ENCODE measurements around the gene ZNF326. TPM values are rescaled to one million over a fixed set of nuclear protein-coding genes. Genes with fewer than 3 reads are reported as not detected.

Gene ZNF326
- total and polyA plus RNA-seq, 2 donors (not counting 1 experiment from before 2014, with no cell fraction given), result 8.1 to 10.8 TPM

DNA sequence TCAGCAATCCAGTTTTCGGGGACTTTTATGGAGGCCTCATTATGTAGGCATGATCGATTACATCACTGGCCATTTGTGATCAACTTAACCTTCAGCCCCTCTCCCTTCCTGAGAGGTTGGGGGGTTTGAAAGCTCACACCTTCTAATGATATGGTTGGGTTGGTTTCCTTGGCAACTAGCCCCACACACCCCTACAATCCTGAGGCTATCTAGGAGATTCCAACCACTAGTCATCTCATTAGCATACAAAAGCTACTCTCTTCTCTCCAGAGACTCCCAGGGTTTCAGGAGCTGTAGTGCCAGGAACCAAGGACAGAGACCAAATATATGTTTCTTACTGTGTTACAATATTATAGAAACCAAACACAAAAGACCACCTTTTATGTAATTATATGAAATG is 35.2 kb upstream of the ZNF326 start:
- DNase-seq (ENCODE audit: low read depth in 2 of 2), result no peak
- no peak overlapping the region for H3K4me3 ChIP-seq (replicated peaks in 1 of 4; ENCODE audit: control extremely low read depth in 1 of 4, insufficient read depth in 1 of 4, low read depth in 3 of 4, low read length in 4 of 4)
- H3K9me3 ChIP-seq (ENCODE audit: control insufficient read depth, insufficient read depth, low read depth, low read length), result no peaks in the 10 kb centered on the region
- TF ChIP-seq, protein P1, sequence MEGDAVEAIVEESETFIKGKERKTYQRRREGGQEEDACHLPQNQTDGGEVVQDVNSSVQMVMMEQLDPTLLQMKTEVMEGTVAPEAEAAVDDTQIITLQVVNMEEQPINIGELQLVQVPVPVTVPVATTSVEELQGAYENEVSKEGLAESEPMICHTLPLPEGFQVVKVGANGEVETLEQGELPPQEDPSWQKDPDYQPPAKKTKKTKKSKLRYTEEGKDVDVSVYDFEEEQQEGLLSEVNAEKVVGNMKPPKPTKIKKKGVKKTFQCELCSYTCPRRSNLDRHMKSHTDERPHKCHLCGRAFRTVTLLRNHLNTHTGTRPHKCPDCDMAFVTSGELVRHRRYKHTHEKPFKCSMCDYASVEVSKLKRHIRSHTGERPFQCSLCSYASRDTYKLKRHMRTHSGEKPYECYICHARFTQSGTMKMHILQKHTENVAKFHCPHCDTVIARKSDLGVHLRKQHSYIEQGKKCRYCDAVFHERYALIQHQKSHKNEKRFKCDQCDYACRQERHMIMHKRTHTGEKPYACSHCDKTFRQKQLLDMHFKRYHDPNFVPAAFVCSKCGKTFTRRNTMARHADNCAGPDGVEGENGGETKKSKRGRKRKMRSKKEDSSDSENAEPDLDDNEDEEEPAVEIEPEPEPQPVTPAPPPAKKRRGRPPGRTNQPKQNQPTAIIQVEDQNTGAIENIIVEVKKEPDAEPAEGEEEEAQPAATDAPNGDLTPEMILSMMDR (conservative IDR thresholded peaks at IDR 0.05 in 1 of 2, IDR thresholded peaks at IDR 0.05 in 1 of 2; ENCODE audit: low read depth in 1 of 2, low read length in 2 of 2), result no peak
- TF ChIP-seq EZH2 (IDR thresholded peaks at IDR 0.05; ENCODE audit: low read length, missing control alignments), result no peak
- H3K27me3 ChIP-seq (ENCODE audit: control insufficient read depth, insufficient read depth, low read length), result no peaks in the 10 kb centered on the region
- no peaks in the 10 kb centered on the region for H3K79me2 ChIP-seq (ENCODE audit: control insufficient read depth, insufficient read depth, low read length)
- H3K36me3 ChIP-seq (ENCODE audit: control insufficient read depth, insufficient read depth, low read length), result no peaks in the 10 kb centered on the region
- H4K20me1 ChIP-seq (ENCODE audit: control insufficient read depth, extremely low read depth, insufficient read depth, low read length), result no peaks in the 10 kb centered on the region
- H3K27ac ChIP-seq (ENCODE audit: insufficient read depth, low read length), result no peak overlapping the region
- peaks cover 6% of the 10 kb centered on the region for H3K4me1 ChIP-seq (ENCODE audit: control insufficient read depth, extremely low read depth, insufficient read depth, low read length)
- no peak overlapping the region for H3K4me2 ChIP-seq (ENCODE audit: extremely low read depth, insufficient read depth, low read length)
- no peak overlapping the region for H2AFZ ChIP-seq (ENCODE audit: low read length)
- no peak overlapping the region for H3K9ac ChIP-seq (ENCODE audit: insufficient read depth, low read length)

DNA sequence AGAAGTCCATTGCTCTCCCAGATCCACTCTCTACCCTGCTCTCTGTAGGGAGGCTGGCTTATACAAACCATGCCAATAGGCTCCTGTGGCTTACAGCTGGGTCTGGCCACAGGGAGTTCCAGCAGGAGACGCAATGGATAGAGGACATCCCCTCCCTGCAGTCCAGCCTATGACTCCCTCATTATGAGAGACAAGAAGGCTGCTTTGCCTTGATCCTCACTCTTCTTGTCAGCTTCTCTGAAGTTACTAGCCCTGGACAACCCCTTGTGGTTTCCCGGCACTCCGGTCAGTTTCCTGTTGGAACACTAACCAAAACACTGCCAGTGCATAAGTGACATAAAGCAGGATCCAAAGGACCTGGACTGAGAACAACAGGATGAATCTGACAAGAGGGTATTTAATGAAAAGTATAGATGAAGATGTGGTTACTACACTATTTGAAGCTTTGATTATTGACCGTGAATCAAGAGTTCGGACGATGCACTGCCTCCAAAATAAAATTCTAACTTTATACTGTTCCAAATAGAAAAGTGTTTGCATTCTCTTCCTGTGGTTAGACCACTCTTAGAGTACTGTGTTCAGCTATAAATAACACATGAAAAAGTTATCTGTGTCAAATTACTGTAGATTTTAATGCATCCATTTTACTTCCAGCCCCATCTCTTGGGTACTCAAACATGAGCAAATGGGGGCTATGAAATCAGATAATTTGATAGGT is 32.7 kb upstream of the ZNF326 start:
- Histone ChIP-seq H2AFZ (ENCODE audit: low read length) (peak overlapping the region; percentile 50), H3K27ac (ENCODE audit: insufficient read depth, low read length) (peak overlapping the region; percentile 6)
- DNase-seq (ENCODE audit: low read depth in 2 of 2), result peak in 1 of 2 donors; percentile 78

DNA sequence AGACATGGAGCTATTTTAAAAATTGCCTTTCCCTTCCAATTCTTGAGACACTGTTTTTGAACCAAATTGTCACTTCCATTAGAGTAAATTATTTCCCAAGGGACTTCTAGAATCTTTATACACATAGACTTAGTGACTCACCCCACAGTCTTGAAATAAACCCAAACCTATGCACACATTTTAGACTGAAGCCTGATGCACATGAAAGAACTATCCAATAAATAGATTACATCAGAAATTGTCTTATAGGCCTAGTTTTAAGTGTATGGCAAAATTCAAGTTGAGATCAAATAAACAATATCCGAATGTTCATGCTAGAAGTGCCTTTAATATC is 32.2 kb upstream of the ZNF326 start:
- H3K27me3 ChIP-seq (ENCODE audit: control insufficient read depth, insufficient read depth, low read length), result no peaks in the 10 kb centered on the region
- peaks cover 6% of the 10 kb centered on the region for H3K4me1 ChIP-seq (ENCODE audit: control insufficient read depth, extremely low read depth, insufficient read depth, low read length)
- no peaks in the 10 kb centered on the region for H3K9me3 ChIP-seq (ENCODE audit: control insufficient read depth, insufficient read depth, low read depth, low read length)
- H4K20me1 ChIP-seq (ENCODE audit: control insufficient read depth, extremely low read depth, insufficient read depth, low read length), result no peaks in the 10 kb centered on the region
- H3K9ac ChIP-seq (ENCODE audit: insufficient read depth, low read length), result no peak overlapping the region
- no peak overlapping the region for H2AFZ ChIP-seq (ENCODE audit: low read length)
- H3K79me2 ChIP-seq (ENCODE audit: control insufficient read depth, insufficient read depth, low read length), result no peaks in the 10 kb centered on the region
- no peak overlapping the region for H3K4me3 ChIP-seq (replicated peaks in 1 of 4; ENCODE audit: control extremely low read depth in 1 of 4, insufficient read depth in 1 of 4, low read depth in 3 of 4, low read length in 4 of 4)
- no peak overlapping the region for H3K4me2 ChIP-seq (ENCODE audit: extremely low read depth, insufficient read depth, low read length)
- DNase-seq (ENCODE audit: low read depth in 2 of 2), result peak in 1 of 2 donors; percentile 51
- TF ChIP-seq, protein P1 (conservative IDR thresholded peaks at IDR 0.05 in 1 of 2, IDR thresholded peaks at IDR 0.05 in 1 of 2; ENCODE audit: low read depth in 1 of 2, low read length in 2 of 2), result no peak
- no peak for TF ChIP-seq EZH2 (IDR thresholded peaks at IDR 0.05; ENCODE audit: low read length, missing control alignments)
- no peaks in the 10 kb centered on the region for H3K36me3 ChIP-seq (ENCODE audit: control insufficient read depth, insufficient read depth, low read length)
- H3K27ac ChIP-seq (ENCODE audit: insufficient read depth, low read length), result no peak overlapping the region

More for the DNA sequence above, 32.7 kb upstream of the ZNF326 start:
- no peak overlapping the region for H3K4me3 ChIP-seq (replicated peaks in 1 of 4; ENCODE audit: control extremely low read depth in 1 of 4, insufficient read depth in 1 of 4, low read depth in 3 of 4, low read length in 4 of 4)
- H3K9me3 ChIP-seq (ENCODE audit: control insufficient read depth, insufficient read depth, low read depth, low read length), result no peaks in the 10 kb centered on the region
- no peaks in the 10 kb centered on the region for H3K79me2 ChIP-seq (ENCODE audit: control insufficient read depth, insufficient read depth, low read length)
- H3K9ac ChIP-seq (ENCODE audit: insufficient read depth, low read length), result peak overlapping the region; percentile 8
- no peaks in the 10 kb centered on the region for H3K36me3 ChIP-seq (ENCODE audit: control insufficient read depth, insufficient read depth, low read length)
- H3K4me2 ChIP-seq (ENCODE audit: extremely low read depth, insufficient read depth, low read length), result peak overlapping the region; percentile 48
- TF ChIP-seq EZH2 (IDR thresholded peaks at IDR 0.05; ENCODE audit: low read length, missing control alignments), result no peak
- TF ChIP-seq, protein P1 (conservative IDR thresholded peaks at IDR 0.05 in 1 of 2, IDR thresholded peaks at IDR 0.05 in 1 of 2; ENCODE audit: low read depth in 1 of 2, low read length in 2 of 2), result no peak
- no peaks in the 10 kb centered on the region for H4K20me1 ChIP-seq (ENCODE audit: control insufficient read depth, extremely low read depth, insufficient read depth, low read length)
- no peaks in the 10 kb centered on the region for H3K27me3 ChIP-seq (ENCODE audit: control insufficient read depth, insufficient read depth, low read length)
- peaks cover 6% of the 10 kb centered on the region for H3K4me1 ChIP-seq (ENCODE audit: control insufficient read depth, extremely low read depth, insufficient read depth, low read length)

All from fibroblast of lung (primary cell).